ENCODE results near the gene TBX3.

DNA sequence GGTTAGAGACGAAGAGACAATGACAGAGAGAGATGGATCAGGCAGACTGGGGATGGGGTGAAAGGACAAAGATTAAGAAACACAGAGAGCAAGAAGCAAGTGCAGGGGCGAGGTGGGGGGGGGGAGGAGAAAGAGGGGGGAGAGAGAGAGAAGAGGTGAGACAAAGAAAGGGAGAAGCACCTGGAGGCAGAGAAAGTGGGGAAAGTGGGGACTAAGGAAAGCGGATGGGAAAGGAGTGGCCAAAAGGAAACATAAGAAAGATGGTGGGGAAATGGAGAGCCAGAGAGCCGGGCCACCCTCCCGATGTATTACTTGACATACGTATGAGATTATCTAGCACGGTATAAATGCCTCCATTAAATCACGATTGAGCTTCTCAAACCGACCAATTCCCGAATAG is 18.5 kb upstream of the TBX3 start:
- TF ChIP-seq, protein P1, sequence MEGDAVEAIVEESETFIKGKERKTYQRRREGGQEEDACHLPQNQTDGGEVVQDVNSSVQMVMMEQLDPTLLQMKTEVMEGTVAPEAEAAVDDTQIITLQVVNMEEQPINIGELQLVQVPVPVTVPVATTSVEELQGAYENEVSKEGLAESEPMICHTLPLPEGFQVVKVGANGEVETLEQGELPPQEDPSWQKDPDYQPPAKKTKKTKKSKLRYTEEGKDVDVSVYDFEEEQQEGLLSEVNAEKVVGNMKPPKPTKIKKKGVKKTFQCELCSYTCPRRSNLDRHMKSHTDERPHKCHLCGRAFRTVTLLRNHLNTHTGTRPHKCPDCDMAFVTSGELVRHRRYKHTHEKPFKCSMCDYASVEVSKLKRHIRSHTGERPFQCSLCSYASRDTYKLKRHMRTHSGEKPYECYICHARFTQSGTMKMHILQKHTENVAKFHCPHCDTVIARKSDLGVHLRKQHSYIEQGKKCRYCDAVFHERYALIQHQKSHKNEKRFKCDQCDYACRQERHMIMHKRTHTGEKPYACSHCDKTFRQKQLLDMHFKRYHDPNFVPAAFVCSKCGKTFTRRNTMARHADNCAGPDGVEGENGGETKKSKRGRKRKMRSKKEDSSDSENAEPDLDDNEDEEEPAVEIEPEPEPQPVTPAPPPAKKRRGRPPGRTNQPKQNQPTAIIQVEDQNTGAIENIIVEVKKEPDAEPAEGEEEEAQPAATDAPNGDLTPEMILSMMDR (IDR thresholded peaks at IDR 0.05): no peak
- no peak for TF ChIP-seq EZH2phosphoT487 (IDR thresholded peaks at IDR 0.05)
